GM23338 (cell line): Measurements from ENCODE around the gene PLA2G7.

Experiments
- EZH2phosphoT487 ChIP-seq: fragments of 200-600 bp; sonication (generic); IDR thresholded peaks from one replicate; pipeline ENCODE4 v1.8.1; 2018; ENCODE audit warnings: antibody characterized with exemption; ENCODE audit not compliant: unreplicated experiment
- TF ChIP-seq, protein P1 (sequence below), 2 experiments: fragments of 200-600 bp in 1 of 2; sonication (generic) in 1 of 2; conservative IDR thresholded peaks; 2 replicates each; pipeline versions ENCODE4 v1.5.1 to v1.6.1; 2016 to 2017; ENCODE audit warnings: antibody characterized with exemption in 2 of 2, low read depth in 2 of 2, mild to moderate bottlenecking in 2 of 2, moderate library complexity in 1 of 2

DNA sequence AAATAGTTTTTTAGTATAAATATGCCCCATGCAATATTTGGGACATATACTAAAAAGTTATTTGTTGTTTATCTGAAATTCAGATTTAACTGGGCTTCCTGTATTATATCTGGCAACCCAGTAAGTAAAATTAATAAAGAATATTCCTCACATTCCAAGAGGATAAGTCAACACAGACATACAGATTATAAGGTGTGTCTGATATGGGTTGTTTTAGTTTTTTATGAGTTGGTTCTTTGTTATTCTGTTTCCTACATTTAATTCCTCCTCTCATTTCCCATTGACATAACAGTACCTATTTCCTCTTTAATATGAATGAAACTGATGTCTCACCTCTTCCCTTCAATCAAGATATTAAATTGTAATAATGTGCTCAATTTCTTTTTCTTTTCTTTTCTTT lies 1.7 kb upstream of the PLA2G7 start:
- TF ChIP-seq, protein P1, sequence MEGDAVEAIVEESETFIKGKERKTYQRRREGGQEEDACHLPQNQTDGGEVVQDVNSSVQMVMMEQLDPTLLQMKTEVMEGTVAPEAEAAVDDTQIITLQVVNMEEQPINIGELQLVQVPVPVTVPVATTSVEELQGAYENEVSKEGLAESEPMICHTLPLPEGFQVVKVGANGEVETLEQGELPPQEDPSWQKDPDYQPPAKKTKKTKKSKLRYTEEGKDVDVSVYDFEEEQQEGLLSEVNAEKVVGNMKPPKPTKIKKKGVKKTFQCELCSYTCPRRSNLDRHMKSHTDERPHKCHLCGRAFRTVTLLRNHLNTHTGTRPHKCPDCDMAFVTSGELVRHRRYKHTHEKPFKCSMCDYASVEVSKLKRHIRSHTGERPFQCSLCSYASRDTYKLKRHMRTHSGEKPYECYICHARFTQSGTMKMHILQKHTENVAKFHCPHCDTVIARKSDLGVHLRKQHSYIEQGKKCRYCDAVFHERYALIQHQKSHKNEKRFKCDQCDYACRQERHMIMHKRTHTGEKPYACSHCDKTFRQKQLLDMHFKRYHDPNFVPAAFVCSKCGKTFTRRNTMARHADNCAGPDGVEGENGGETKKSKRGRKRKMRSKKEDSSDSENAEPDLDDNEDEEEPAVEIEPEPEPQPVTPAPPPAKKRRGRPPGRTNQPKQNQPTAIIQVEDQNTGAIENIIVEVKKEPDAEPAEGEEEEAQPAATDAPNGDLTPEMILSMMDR (conservative IDR thresholded peaks at IDR 0.05; ENCODE audit: low read depth in 2 of 2), result no peak
- TF ChIP-seq EZH2phosphoT487, result no peak
